ENCODE measurements around the gene ATP6V0E2. TPM values are rescaled to one million over a fixed set of nuclear protein-coding genes. Genes with fewer than 3 reads are reported as not detected.

ATP6V0E2 gene
- total and polyA plus RNA-seq, 10 donors, result 19.3 to 35.4 (median 28.7) TPM

DNA sequence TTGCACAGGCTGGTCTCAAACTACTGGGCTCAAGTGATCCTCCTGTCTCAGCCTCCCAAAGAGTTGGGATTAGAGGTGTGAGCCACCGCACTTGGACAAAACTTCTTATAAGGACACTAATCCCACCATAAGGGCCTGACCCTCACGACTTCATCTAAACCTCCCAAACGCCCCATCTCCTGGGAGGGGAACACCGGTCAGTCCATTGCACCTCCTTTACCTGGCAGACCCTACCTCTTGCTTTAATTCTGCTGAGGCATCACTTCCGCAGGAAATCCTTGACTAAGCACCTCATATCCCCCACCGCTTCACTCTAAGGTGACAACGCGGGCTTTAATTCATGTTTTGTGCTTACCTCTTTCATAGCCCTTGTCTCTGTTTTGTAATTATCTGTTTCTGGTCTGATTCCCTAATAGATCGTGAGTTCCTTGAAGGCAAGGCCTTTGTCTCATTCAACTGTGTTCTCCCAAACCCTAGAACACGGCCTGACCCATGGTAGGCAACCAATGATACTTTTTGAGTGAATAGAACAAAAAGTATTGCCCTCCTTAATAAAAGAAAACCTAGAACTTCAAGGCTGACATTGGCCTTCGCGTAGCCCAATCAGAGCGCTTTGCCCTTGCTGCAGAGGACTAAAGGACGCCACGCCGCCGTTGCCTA is 36.1 kb upstream of the ATP6V0E2 start:
- peaks cover 0 to 12% (median 0%) of the 10 kb centered on the region in 7 donors for H3K27me3 ChIP-seq (replicated peaks in 1 of 7)
- H3K4me1 ChIP-seq, result peaks cover 6 to 26% (median 17%) of the 10 kb centered on the region in 6 donors
- H3K9me3 ChIP-seq, result no peaks in the 10 kb centered on the region
- intact Hi-C loops (cut with DNase I; ENCODE audit: low total_unique reads), result no loop called here
- no peak for DNase-seq
- TF ChIP-seq, protein P1, sequence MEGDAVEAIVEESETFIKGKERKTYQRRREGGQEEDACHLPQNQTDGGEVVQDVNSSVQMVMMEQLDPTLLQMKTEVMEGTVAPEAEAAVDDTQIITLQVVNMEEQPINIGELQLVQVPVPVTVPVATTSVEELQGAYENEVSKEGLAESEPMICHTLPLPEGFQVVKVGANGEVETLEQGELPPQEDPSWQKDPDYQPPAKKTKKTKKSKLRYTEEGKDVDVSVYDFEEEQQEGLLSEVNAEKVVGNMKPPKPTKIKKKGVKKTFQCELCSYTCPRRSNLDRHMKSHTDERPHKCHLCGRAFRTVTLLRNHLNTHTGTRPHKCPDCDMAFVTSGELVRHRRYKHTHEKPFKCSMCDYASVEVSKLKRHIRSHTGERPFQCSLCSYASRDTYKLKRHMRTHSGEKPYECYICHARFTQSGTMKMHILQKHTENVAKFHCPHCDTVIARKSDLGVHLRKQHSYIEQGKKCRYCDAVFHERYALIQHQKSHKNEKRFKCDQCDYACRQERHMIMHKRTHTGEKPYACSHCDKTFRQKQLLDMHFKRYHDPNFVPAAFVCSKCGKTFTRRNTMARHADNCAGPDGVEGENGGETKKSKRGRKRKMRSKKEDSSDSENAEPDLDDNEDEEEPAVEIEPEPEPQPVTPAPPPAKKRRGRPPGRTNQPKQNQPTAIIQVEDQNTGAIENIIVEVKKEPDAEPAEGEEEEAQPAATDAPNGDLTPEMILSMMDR (IDR thresholded peaks at IDR 0.05 in 8 of 11, conservative IDR thresholded peaks at IDR 0.05 in 3 of 11), result peak in 1 of 11 experiments; percentile 11
- TF ChIP-seq POLR2AphosphoS5 (IDR thresholded peaks at IDR 0.05) (no peak), POLR2A (IDR thresholded peaks at IDR 0.05) (no peak)
- H3K36me3 ChIP-seq, result no peaks in the 10 kb centered on the region
- H3K4me3 ChIP-seq, result peak overlapping the region in 6 of 8 donors; percentile 86 to 95 (median 93)
- WGBS, 5 donors, result 31 to 37% (median 33%) methylated on average over 17 of the region's 17 CpGs
- peak overlapping the region in 4 of 8 donors; percentile 92 to 95 (median 94) for H3K27ac ChIP-seq

DNA sequence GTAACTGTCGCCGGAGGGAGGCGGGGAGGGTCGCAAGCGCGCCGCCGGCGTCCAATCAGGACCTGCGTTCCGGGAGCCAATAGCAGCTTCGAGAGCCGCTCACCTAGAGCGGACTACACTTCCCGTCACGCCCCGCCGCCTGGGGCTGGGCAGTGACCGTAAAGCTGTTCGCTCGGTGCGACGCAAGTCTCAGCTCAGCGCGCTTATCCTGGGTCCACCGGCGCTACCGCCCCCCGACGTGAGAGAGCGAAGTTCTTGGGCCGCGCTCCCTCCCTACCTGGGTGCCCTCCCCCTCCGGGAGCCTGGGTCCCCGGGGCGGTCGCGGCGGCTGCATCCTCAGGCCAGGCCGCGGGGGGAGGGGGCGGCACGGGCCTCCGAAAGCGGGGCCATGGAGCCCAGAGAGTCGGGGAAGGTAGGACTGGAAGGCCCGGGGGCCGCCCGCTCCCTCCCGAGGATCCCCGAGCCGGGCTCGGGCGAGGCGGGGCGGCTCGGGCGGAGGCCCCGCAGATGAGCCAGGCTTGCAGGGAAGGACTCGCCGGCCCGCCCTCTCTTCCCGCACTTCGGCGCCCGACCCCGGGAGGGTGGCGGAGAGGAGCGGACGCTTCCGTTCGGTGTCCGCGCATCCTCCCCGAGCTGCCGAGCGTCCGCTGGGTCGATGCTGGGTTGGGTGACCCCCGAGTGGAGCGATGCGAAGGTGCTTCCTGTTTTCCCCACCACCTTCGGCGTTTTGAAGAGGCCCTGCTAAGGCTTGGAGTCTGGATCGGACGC is 35.4 kb upstream of the ATP6V0E2 start, which contains the start of gene ZNF862:
Gene ZNF862 (plus strand): TSS at position 152 of the 768 bp plus-strand sequence. CDS start 237 bp downstream, at position 389.
- Histone ChIP-seq H3K27ac (peak within 1 kb of the TSS; percentile 85 to 95 (median 92)), H3K36me3 (no peaks in the 10 kb centered on the region), H3K4me3 (peak within 1 kb of the TSS; percentile 86 to 96 (median 94)), H3K4me1 (peaks cover 6 to 26% (median 17%) of the 10 kb centered on the region in 6 donors), H3K9me3 (no peaks in the 10 kb centered on the region), H3K27me3 (replicated peaks in 1 of 7) (peaks cover 0 to 5% (median 0%) of the 10 kb centered on the region in 7 donors)
- WGBS, 5 donors, result 0 to 1% (median 0%) methylated on average over 15 to 86 of the region's 86 CpGs
- peak; percentile 94 to 98 (median 95) for TF ChIP-seq POLR2AphosphoS5 (IDR thresholded peaks at IDR 0.05)
- TF ChIP-seq POLR2A (IDR thresholded peaks at IDR 0.05), result peak in 1 of 3 donors; percentile 53
- TF ChIP-seq, protein P1 (IDR thresholded peaks at IDR 0.05 in 8 of 11, conservative IDR thresholded peaks at IDR 0.05 in 3 of 11), result peak in 5 of 11 experiments; percentile 13 to 48 (median 22)
- intact Hi-C loops (cut with DNase I; ENCODE audit: low total_unique reads), result no loop called here
- DNase-seq, result peak; percentile 100

DNA sequence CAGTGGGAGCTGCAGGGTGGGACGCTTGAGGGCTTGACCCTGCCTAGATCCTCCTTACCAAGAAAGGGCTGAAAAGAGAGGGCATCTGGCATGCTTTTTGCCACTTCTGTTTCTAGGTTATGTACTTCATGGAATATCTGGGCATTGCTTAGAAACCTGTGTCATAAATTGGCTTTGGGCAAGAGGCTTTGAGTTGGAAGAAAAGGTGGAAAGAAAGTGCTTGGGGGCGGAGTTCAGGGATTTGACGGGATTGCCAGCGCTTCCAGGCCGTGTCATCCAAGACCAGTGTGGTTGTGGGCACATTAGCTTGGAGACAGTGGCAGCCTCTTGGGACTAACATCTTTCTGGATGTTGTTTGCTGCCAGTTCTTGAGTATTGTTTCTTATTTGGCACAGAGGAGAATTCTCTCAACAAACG is 34.8 kb upstream of the ATP6V0E2 start:
- Histone ChIP-seq H3K9me3 (no peaks in the 10 kb centered on the region), H3K36me3 (no peaks in the 10 kb centered on the region), H3K4me1 (peaks cover 6 to 26% (median 17%) of the 10 kb centered on the region in 6 donors), H3K4me3 (peak overlapping the region; percentile 86 to 96 (median 94)), H3K27ac (peak overlapping the region; percentile 85 to 95 (median 92)), H3K27me3 (replicated peaks in 1 of 7) (no peaks in the 10 kb centered on the region)
- 25 to 36% (median 32%) methylated on average over 6 of the region's 6 CpGs for WGBS, 5 donors
- TF ChIP-seq POLR2AphosphoS5 (IDR thresholded peaks at IDR 0.05), result no peak
- no peak for TF ChIP-seq POLR2A (IDR thresholded peaks at IDR 0.05)
- TF ChIP-seq, protein P1 (IDR thresholded peaks at IDR 0.05 in 8 of 11, conservative IDR thresholded peaks at IDR 0.05 in 3 of 11), result no peak
- intact Hi-C loops (cut with DNase I; ENCODE audit: low total_unique reads), result no loop called here
- no peak for DNase-seq
